A549 (cell line): ENCODE results near the gene MT1B.

Experiments used
- CEBPB ChIP-seq, 2 experiments: fragments of >200 bp in 1 of 2; sonication (Bioruptor Twin) in 1 of 2; formaldehyde crosslinking in 1 of 2; IDR thresholded peaks; 2 replicates each; pipeline ENCODE4 v1.6.1; 2012 to 2016
- CHD2 ChIP-seq: fragments of 150-350 bp; IDR thresholded peaks from 2 replicates; pipeline ENCODE4 v1.6.1; 2014; ENCODE audit warnings: low read length; ENCODE audit not compliant: partially characterized antibody
- CHD4 ChIP-seq: fragments of 200-600 bp; sonication (generic); IDR thresholded peaks from 2 replicates; pipeline ENCODE4 v1.6.1; 2016; ENCODE audit warnings: antibody characterized with exemption, mild to moderate bottlenecking, borderline replicate concordance
- HOXB13 ChIP-seq: fragments of 250-450 bp; sonication (Bioruptor Pico); IDR thresholded peaks from 2 replicates; pipeline ENCODE4 v1.5.0; 2020; ENCODE audit warnings: low read depth, mild to moderate bottlenecking, moderate library complexity
- JUN ChIP-seq, 2 experiments: fragments of >200 bp; sonication (Bioruptor Twin); formaldehyde crosslinking; IDR thresholded peaks; 2 replicates in 1 of 2; 3 replicates in 1 of 2; pipeline ENCODE4 v1.6.1; 2016 to 2017
- KDM1A ChIP-seq: fragments of 200-600 bp; sonication (generic); IDR thresholded peaks from 2 replicates; pipeline ENCODE4 v1.6.1; 2016; ENCODE audit warnings: low read depth, mild to moderate bottlenecking
- MAZ ChIP-seq: fragments of 150-350 bp; IDR thresholded peaks from 2 replicates; pipeline ENCODE4 v1.6.1; 2014; ENCODE audit warnings: antibody characterized with exemption, low read depth, low read length, borderline replicate concordance
- SREBF2 ChIP-seq: fragments of 450-650 bp; IDR thresholded peaks from 2 replicates; pipeline ENCODE4 v1.6.1; 2014; ENCODE audit warnings: mild to moderate bottlenecking, moderate library complexity
- TF ChIP-seq, protein P1 (sequence below): fragments of >200 bp; sonication (Bioruptor Twin); formaldehyde crosslinking; IDR thresholded peaks from 3 replicates; pipeline ENCODE4 v1.5.1; 2016
- TF ChIP-seq, protein P2 (sequence below): fragments of 250-450 bp; sonication (Bioruptor Pico); IDR thresholded peaks from 2 replicates; pipeline ENCODE4 v1.5.0; 2021; ENCODE audit warnings: mild to moderate bottlenecking, moderate library complexity, borderline replicate concordance
- TF ChIP-seq, protein P3 (sequence below): IDR thresholded peaks from 2 replicates; pipeline ENCODE4 v1.6.1; 2012; ENCODE audit warnings: low read depth, borderline replicate concordance

DNA sequence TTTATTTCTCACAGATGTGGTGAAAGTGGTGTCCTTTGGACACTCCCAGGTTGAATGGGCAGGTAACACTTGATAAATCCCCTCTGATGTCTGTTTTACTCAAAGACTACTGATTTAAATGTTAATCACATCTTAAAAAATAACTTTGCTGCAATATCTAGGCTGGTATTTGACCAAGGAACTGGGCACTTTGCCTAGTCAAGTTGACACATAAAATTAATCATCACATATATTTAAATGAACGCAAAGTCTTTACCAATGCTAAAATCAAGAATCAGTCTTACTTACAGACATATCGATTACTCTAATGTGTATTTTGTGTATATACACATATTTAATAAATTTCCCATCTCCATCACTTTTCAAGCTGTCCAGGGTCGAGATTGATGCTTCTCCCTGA lies 36.3 kb upstream of the MT1B start:
- TF ChIP-seq, protein P1, sequence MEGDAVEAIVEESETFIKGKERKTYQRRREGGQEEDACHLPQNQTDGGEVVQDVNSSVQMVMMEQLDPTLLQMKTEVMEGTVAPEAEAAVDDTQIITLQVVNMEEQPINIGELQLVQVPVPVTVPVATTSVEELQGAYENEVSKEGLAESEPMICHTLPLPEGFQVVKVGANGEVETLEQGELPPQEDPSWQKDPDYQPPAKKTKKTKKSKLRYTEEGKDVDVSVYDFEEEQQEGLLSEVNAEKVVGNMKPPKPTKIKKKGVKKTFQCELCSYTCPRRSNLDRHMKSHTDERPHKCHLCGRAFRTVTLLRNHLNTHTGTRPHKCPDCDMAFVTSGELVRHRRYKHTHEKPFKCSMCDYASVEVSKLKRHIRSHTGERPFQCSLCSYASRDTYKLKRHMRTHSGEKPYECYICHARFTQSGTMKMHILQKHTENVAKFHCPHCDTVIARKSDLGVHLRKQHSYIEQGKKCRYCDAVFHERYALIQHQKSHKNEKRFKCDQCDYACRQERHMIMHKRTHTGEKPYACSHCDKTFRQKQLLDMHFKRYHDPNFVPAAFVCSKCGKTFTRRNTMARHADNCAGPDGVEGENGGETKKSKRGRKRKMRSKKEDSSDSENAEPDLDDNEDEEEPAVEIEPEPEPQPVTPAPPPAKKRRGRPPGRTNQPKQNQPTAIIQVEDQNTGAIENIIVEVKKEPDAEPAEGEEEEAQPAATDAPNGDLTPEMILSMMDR, result no peak
- TF ChIP-seq, protein P2, sequence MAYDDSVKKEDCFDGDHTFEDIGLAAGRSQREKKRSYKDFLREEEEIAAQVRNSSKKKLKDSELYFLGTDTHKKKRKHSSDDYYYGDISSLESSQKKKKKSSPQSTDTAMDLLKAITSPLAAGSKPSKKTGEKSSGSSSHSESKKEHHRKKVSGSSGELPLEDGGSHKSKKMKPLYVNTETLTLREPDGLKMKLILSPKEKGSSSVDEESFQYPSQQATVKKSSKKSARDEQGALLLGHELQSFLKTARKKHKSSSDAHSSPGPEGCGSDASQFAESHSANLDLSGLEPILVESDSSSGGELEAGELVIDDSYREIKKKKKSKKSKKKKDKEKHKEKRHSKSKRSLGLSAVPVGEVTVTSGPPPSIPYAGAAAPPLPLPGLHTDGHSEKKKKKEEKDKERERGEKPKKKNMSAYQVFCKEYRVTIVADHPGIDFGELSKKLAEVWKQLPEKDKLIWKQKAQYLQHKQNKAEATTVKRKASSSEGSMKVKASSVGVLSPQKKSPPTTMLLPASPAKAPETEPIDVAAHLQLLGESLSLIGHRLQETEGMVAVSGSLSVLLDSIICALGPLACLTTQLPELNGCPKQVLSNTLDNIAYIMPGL (CRISPR knock-in tag), result no peak
- TF ChIP-seq CHD2, result no peak
- TF ChIP-seq MAZ, result no peak
- no peak for TF ChIP-seq SREBF2
- TF ChIP-seq, protein P3, sequence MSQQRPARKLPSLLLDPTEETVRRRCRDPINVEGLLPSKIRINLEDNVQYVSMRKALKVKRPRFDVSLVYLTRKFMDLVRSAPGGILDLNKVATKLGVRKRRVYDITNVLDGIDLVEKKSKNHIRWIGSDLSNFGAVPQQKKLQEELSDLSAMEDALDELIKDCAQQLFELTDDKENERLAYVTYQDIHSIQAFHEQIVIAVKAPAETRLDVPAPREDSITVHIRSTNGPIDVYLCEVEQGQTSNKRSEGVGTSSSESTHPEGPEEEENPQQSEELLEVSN, result no peak
- TF ChIP-seq CHD4, result no peak
- no peak for TF ChIP-seq CEBPB (IDR thresholded peaks at IDR 0.05)
- no peak for TF ChIP-seq JUN (IDR thresholded peaks at IDR 0.05)
- no peak for TF ChIP-seq KDM1A
- no peak for TF ChIP-seq HOXB13 (CRISPR knock-in tag)
